Ishikawa (cell line): Measurements from ENCODE around the gene NFATC4.
A peak's percentile ranks its signal among the peaks of the same experiment; 100 is the strongest.

Experiments
- CEBPB ChIP-seq: IDR thresholded peaks from 2 replicates; pipeline ENCODE4 v1.6.1; 2012
- CREB1 ChIP-seq: IDR thresholded peaks from 2 replicates; pipeline ENCODE4 v1.6.1; 2012; ENCODE audit warnings: low read depth
- EGR1 ChIP-seq: IDR thresholded peaks from 2 replicates; pipeline ENCODE4 v1.6.1; 2012
- EP300 ChIP-seq: IDR thresholded peaks from 2 replicates; pipeline ENCODE4 v1.6.1; 2012; ENCODE audit warnings: borderline replicate concordance
- FOXM1 ChIP-seq: IDR thresholded peaks from 2 replicates; pipeline ENCODE4 v1.6.1; 2012; ENCODE audit warnings: low read depth, borderline replicate concordance
- NFIC ChIP-seq: IDR thresholded peaks from 2 replicates; pipeline ENCODE4 v1.6.1; 2012
- TAF1 ChIP-seq: IDR thresholded peaks from 2 replicates; pipeline ENCODE4 v1.6.1; 2012; ENCODE audit warnings: low read depth, mild to moderate bottlenecking
- TCF12 ChIP-seq: IDR thresholded peaks from 2 replicates; pipeline ENCODE4 v1.6.1; 2012; ENCODE audit warnings: low read depth
- TEAD4 ChIP-seq: IDR thresholded peaks from 2 replicates; pipeline ENCODE4 v1.6.1; 2012
- USF1 ChIP-seq: IDR thresholded peaks from 2 replicates; pipeline ENCODE4 v1.6.1; 2012
- YY1 ChIP-seq: IDR thresholded peaks from 2 replicates; pipeline ENCODE4 v1.6.1; 2012; ENCODE audit warnings: low read depth
- ZBTB7A ChIP-seq: IDR thresholded peaks from 2 replicates; pipeline ENCODE4 v1.6.1; 2012; ENCODE audit warnings: low read depth
- TF ChIP-seq, protein P1 (sequence below): IDR thresholded peaks from 2 replicates; pipeline ENCODE4 v1.6.1; 2012; ENCODE audit warnings: low read depth, mild to moderate bottlenecking
- TF ChIP-seq, protein P2 (sequence below): IDR thresholded peaks from 2 replicates; pipeline ENCODE4 v1.6.1; 2012

NFATC4 gene

GRCh38 chr14:24367514-24368211 is at the start of gene NFATC4:
Gene NFATC4 (plus strand): TSS chr14:24368184. CDS start chr14:24368341, 157 bp downstream.
- no peak for TF ChIP-seq TAF1
- no peak for TF ChIP-seq EGR1
- TF ChIP-seq TCF12 = no peak
- TF ChIP-seq, protein P1, sequence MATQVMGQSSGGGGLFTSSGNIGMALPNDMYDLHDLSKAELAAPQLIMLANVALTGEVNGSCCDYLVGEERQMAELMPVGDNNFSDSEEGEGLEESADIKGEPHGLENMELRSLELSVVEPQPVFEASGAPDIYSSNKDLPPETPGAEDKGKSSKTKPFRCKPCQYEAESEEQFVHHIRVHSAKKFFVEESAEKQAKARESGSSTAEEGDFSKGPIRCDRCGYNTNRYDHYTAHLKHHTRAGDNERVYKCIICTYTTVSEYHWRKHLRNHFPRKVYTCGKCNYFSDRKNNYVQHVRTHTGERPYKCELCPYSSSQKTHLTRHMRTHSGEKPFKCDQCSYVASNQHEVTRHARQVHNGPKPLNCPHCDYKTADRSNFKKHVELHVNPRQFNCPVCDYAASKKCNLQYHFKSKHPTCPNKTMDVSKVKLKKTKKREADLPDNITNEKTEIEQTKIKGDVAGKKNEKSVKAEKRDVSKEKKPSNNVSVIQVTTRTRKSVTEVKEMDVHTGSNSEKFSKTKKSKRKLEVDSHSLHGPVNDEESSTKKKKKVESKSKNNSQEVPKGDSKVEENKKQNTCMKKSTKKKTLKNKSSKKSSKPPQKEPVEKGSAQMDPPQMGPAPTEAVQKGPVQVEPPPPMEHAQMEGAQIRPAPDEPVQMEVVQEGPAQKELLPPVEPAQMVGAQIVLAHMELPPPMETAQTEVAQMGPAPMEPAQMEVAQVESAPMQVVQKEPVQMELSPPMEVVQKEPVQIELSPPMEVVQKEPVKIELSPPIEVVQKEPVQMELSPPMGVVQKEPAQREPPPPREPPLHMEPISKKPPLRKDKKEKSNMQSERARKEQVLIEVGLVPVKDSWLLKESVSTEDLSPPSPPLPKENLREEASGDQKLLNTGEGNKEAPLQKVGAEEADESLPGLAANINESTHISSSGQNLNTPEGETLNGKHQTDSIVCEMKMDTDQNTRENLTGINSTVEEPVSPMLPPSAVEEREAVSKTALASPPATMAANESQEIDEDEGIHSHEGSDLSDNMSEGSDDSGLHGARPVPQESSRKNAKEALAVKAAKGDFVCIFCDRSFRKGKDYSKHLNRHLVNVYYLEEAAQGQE = no peak
- TF ChIP-seq FOXM1 = 0 out of 2 replicates have a peak, but pooled peaks have one; percentile 5
- no peak for TF ChIP-seq USF1
- TF ChIP-seq, protein P2, sequence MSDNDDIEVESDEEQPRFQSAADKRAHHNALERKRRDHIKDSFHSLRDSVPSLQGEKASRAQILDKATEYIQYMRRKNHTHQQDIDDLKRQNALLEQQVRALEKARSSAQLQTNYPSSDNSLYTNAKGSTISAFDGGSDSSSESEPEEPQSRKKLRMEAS = 0 out of 2 replicates have a peak, but pooled peaks have one; percentile 7
- TF ChIP-seq TEAD4 = no peak
- TF ChIP-seq YY1 = no peak
- TF ChIP-seq CEBPB = no peak
- TF ChIP-seq ZBTB7A = peak; percentile 81; the same call in 1 of the 2 replicates
- no peak for TF ChIP-seq EP300
- TF ChIP-seq NFIC = no peak

DNA sequence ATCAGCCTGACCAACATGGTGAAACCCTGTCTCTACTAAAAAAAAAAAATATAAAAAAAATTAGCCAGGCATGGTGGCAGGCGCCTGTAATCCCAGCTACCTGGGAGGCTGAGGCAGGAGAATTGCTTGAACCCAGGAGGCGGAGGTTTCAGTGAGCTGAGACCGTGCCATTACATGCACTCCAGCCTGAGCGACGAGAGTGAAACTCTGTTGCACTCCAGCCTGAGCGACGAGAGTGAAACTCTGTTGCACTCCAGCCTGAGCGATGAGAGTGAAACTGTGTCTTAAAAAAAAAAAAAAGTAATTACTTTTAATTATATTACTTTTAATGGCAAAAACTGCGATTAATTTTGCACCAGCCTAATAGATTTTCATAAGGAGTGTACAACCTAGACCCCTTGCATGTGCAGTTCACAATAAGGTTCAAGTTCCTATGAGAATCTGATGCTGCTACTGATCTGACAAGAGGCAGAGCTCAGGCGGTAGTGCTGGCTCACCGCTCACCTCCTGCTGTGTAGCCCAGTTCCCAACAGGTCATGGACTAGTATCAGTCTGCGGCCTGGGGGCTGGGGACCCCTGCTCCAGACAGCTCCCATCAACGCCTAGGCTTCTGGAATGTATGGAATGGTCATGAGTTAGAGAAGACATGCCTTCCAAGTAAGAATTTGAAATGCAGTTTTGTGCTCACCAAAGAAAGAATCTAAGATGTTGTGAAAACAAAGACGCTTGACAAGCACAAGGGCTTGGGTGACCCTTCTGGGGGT is 46.6 kb upstream of the NFATC4 start:
- TF ChIP-seq TCF12 = no peak
- TF ChIP-seq YY1 = no peak
- no peak for TF ChIP-seq NFIC
- TF ChIP-seq FOXM1 = no peak
- TF ChIP-seq EGR1 = no peak
- no peak for TF ChIP-seq ZBTB7A
- TF ChIP-seq, protein P2 = no peak

GRCh38 chr14:24322672-24323071 is 45.3 kb upstream of the NFATC4 start:
- TF ChIP-seq, protein P1 = no peak
- TF ChIP-seq TCF12 (no peak), YY1 (no peak), USF1 (no peak), CREB1 (no peak), ZBTB7A (no peak), TAF1 (no peak), EGR1 (no peak), NFIC (no peak)

DNA sequence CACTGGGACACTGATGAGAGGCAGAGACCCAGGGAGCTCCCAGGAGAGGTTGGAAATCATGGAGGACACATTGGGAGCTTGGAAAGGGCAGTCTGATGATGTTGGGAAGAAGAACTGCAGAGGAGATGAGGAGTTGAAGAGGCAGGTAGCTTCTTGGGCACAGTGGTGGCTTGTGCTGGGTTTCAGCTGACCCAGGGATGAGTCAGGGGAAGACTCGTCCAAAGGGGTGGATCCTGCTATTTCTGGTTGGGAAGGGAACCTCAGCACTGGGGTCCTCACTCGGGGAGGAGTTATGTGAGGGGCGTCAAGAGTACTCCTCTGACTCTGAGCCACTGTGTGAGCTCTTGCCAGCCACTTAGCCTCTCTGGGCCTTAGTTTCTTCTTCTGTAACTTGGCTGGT is 44.6 kb upstream of the NFATC4 start:
- TF ChIP-seq YY1 (no peak), USF1 (no peak), ZBTB7A (no peak), FOXM1 (no peak)
- TF ChIP-seq, protein P1 = no peak
- TF ChIP-seq, protein P2 = no peak
